HepG2 (cell line): Measurements from ENCODE around the gene LGR6. TPM values are rescaled to one million over a fixed set of nuclear protein-coding genes. Genes with fewer than 3 reads are reported as not detected.

Source experiments
- ATAC-seq: fragments of 200-7000 bp; cut with Tn5 transposase; 3 replicates; pipeline ENCODE4 v1.9.1; 2020; ENCODE audit warnings: mild to moderate bottlenecking, moderate library complexity
- BruUV-seq: library from RNA; stranded (reverse); fragments of 400-500 nt; replicated peaks from 2 replicates; lab custom pipeline; 2021; lab: Mats Ljungman, UMichigan
- CTCF ChIA-PET: fragments of 300-600 bp; formaldehyde crosslinking; extraction: SDS; loops from one replicate; lab custom pipeline; 2021; ENCODE audit warnings: low total read pairs, inconsistent platforms, low intra/inter-chr PET ratio; lab: Yijun Ruan, JAX
- POLR2A ChIA-PET: fragments of 350-600 bp; sonication (Branson Sonifier 250); formaldehyde crosslinking; loops from one replicate; lab custom pipeline; 2020; ENCODE audit warnings: antibody characterized with exemption, inconsistent platforms; lab: Yijun Ruan, JAX
- DNase-seq: peaks from one replicate; pipeline ENCODE4 v3.0.0-alpha.2; 2015; ENCODE audit warnings: low spot score
- FAIRE-seq: peaks from 3 replicates; lab custom pipeline; 2011; peaks lifted over from hg19 to GRCh38; lab: Jason Lieb, UNC
- H2AFZ ChIP-seq: one replicate; pipeline ENCODE4 v1.6.1; 2011; ENCODE audit warnings: low read length, inconsistent platforms
- H3K27ac ChIP-seq: fragments of 300-600 bp; 3 replicates; pipeline ENCODE4 v1.8.0; 2011; ENCODE audit warnings: mixed run types, mild to moderate bottlenecking, mixed read lengths, low read length, inconsistent platforms; ENCODE audit not compliant: insufficient read depth; ENCODE audit errors: extremely low read length
- H3K27me3 ChIP-seq, 2 experiments: fragments of 200-600 bp in 1 of 2; 2 replicates in 1 of 2; 3 replicates in 1 of 2; pipeline versions ENCODE4 v1.6.0 to v1.8.0; 2011; ENCODE audit warnings: low read length in 2 of 2, mild to moderate bottlenecking in 2 of 2, moderate library complexity in 2 of 2, inconsistent platforms in 1 of 2; ENCODE audit not compliant: insufficient read depth in 2 of 2, control insufficient read depth in 1 of 2
- H3K36me3 ChIP-seq, 2 experiments: fragments of 200-600 bp in 1 of 2; replicated peaks in 1 of 2; 2 replicates in 1 of 2; 3 replicates in 1 of 2; pipeline versions ENCODE4 v1.5.1 to v1.8.0; 2011; ENCODE audit warnings: low read length in 2 of 2, inconsistent platforms in 1 of 2; ENCODE audit not compliant: insufficient read depth in 2 of 2, control insufficient read depth in 1 of 2
- H3K4me1 ChIP-seq: 2 replicates; pipeline ENCODE4 v1.5.1; 2012; ENCODE audit warnings: low read length, inconsistent platforms; ENCODE audit not compliant: insufficient read depth
- H3K4me2 ChIP-seq: 2 replicates; pipeline ENCODE4 v1.6.0; 2011; ENCODE audit warnings: low read depth, low read length, inconsistent platforms
- H3K4me3 ChIP-seq, 3 experiments: fragments of 200-600 bp in 1 of 3; sonication (generic), shearing (Covaris generic) in 1 of 3; replicated peaks in 1 of 3; 2 replicates each; pipeline ENCODE4 v1.5.1; 2011 to 2016; ENCODE audit warnings: low read length in 3 of 3, inconsistent platforms in 2 of 3, low read depth in 2 of 3, mild to moderate bottlenecking in 2 of 3, control low read depth in 1 of 3, mixed read lengths in 1 of 3; ENCODE audit not compliant: insufficient read depth in 1 of 3
- H3K79me2 ChIP-seq: one replicate; pipeline ENCODE4 v1.6.1; 2011; ENCODE audit warnings: low read length, inconsistent platforms; ENCODE audit not compliant: insufficient read depth
- H3K9ac ChIP-seq: 2 replicates; pipeline ENCODE4 v1.6.0; 2011; ENCODE audit warnings: mild to moderate bottlenecking, low read depth, low read length, inconsistent platforms; ENCODE audit not compliant: insufficient read depth
- H3K9me3 ChIP-seq: 2 replicates; pipeline ENCODE4 v1.5.1; 2012; ENCODE audit warnings: mild to moderate bottlenecking, low read length
- H4K20me1 ChIP-seq: 2 replicates; pipeline ENCODE4 v1.6.0; 2011; ENCODE audit warnings: inconsistent platforms, mild to moderate bottlenecking, low read length, moderate library complexity; ENCODE audit not compliant: insufficient read depth
- ATF7-NPFF ChIP-seq: sonication (generic); formaldehyde crosslinking; IDR thresholded peaks from 2 replicates; pipeline ENCODE4 v1.8.1; 2023; ENCODE audit warnings: mild to moderate bottlenecking, low read depth, missing genetic modification reagents, moderate library complexity
- ETV6 ChIP-seq: sonication (generic); formaldehyde crosslinking; conservative IDR thresholded peaks from 2 replicates; pipeline ENCODE4 v1.4.0; 2020; ENCODE audit warnings: missing genetic modification reagents
- FOXO1 ChIP-seq: sonication (generic); formaldehyde crosslinking; IDR thresholded peaks from 2 replicates; pipeline ENCODE4 v1.4.0; 2020; ENCODE audit warnings: missing genetic modification reagents
- HHEX ChIP-seq: IDR thresholded peaks from 2 replicates; pipeline ENCODE4 v1.6.1; 2016; ENCODE audit warnings: control low read depth
- NFE2L2 ChIP-seq: fragments of 150-350 bp; IDR thresholded peaks from 2 replicates; pipeline ENCODE4 v1.6.1; 2014; ENCODE audit warnings: low read length
- POLR2G ChIP-seq: fragments of 200-400 bp; formaldehyde crosslinking; IDR thresholded peaks from 2 replicates; pipeline ENCODE4 v1.6.1; 2018; ENCODE audit warnings: mild to moderate bottlenecking, low read depth, low read length, moderate library complexity
- TCF7 ChIP-seq: sonication (generic); IDR thresholded peaks from 2 replicates; pipeline ENCODE4 v1.6.1; 2016; ENCODE audit warnings: antibody characterized with exemption, low read depth
- ZNF160 ChIP-seq: sonication (generic); formaldehyde crosslinking; IDR thresholded peaks from 2 replicates; pipeline ENCODE4 v1.8.0; 2022; ENCODE audit warnings: mild to moderate bottlenecking, inconsistent platforms, missing genetic modification reagents
- ZNF34 ChIP-seq: sonication (generic); formaldehyde crosslinking; IDR thresholded peaks from 2 replicates; pipeline ENCODE4 v1.4.0; 2020; ENCODE audit warnings: mild to moderate bottlenecking, missing genetic modification reagents, borderline replicate concordance
- ZNF589 ChIP-seq: sonication (generic); formaldehyde crosslinking; conservative IDR thresholded peaks from 2 replicates; pipeline ENCODE4 v1.8.0; 2022; ENCODE audit warnings: mild to moderate bottlenecking, moderate library complexity, missing genetic modification reagents
- ZNF816 ChIP-seq: sonication (generic); formaldehyde crosslinking; IDR thresholded peaks from 2 replicates; pipeline ENCODE4 v1.8.0; 2022; ENCODE audit warnings: missing genetic modification reagents, mild to moderate bottlenecking, borderline replicate concordance
- whole genome bisulfite sequencing: methylation state at CpG from one replicate; pipeline ENCODE4 v1.1.6; 2017; ENCODE audit warnings: low lambda C conversion rate; 5-methylcytosine and 5-hydroxymethylcytosine counted together
- in situ Hi-C: cut with HindIII; loops from 2 replicates; pipeline ENCODE4 v1.10.0; 2017; ENCODE audit warnings: low pct_unique_long_range_greater_than_20kb; ENCODE audit not compliant: extremely low pct_ligation_motif_present
- intact Hi-C: fragments of 100-400 bp; cut with micrococcal nuclease; formaldehyde crosslinking; loops from one replicate; pipeline ENCODE4 v1.10.0; 2022; ENCODE audit not compliant: unreplicated experiment
- polyA plus RNA-seq, 8 experiments: library from polyadenylated mRNA; depleted of rRNA in 3 of 8; stranded (reverse) in 7 of 8; unstranded in 1 of 8; fragments of >200 nt; fragmentation: Illumina TruSeq in 4 of 8; extraction: Trizol in 4 of 8; gene quantifications; 2 replicates each; pipeline versions ENCODE4 v1.2.1 to v1.2.3, GENCODE V29; 2011 to 2016; ENCODE audit warnings: low read depth in 4 of 8, missing spikeins in 1 of 8, mixed read lengths in 1 of 8; ENCODE audit not compliant: insufficient read depth in 1 of 8
- total RNA-seq, 5 experiments: library from RNA; depleted of rRNA; stranded (reverse); fragments of >200 nt; fragmentation: Illumina TruSeq; extraction: Trizol; gene quantifications; 2 replicates each; pipeline ENCODE4 v1.2.3, GENCODE V29; 2016; ENCODE audit warnings: low read depth in 1 of 5
- TF ChIP-seq, protein P1 (sequence below): sonication (generic); formaldehyde crosslinking; IDR thresholded peaks from 2 replicates; pipeline ENCODE4 v1.9.0; 2021; ENCODE audit warnings: missing genetic modification reagents, mild to moderate bottlenecking, borderline replicate concordance
- TF ChIP-seq, protein P2 (sequence below): sonication (generic); formaldehyde crosslinking; IDR thresholded peaks from 2 replicates; pipeline ENCODE4 v1.9.0; 2022; ENCODE audit warnings: low read depth, missing genetic modification reagents

The LGR6 gene
- total and polyA plus RNA-seq, 2 of the 13 experiments (the other 11 are each of a cell fraction or from before 2014, with no cell fraction given), result 0.07 TPM; not detected in 1

DNA sequence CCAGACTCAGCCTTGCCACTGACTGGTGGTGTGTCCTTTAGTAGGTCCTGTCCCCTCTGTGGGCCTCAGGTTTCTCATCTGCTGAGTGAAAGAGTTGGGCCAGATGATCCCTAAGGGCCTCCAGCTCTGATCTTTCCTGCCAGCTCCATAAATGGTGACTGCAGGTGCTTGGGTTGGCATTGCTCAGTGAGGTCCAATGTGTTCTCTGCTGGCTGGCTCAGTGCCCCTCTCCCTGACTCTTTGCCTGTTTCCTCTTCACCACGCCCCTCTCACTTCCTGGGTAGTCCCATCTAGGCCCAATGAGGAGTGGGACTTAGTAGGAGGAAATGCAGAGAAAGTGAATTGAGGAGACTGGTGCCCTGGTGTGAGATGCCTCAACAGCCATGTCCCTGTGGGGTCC is 111.6 kb downstream of the LGR6 start:
- H3K36me3 ChIP-seq, result no peaks in the 10 kb centered on the region
- intact Hi-C loops (no loop called here), in situ Hi-C loops (no loop called here)
- DNase-seq (no peak), FAIRE-seq (no peak), ATAC-seq (no peak)
- H3K9me3 ChIP-seq, result no peaks in the 10 kb centered on the region
- no peak overlapping the region for H3K4me2 ChIP-seq
- no TSS peak for BruUV-seq
- ChIA-PET POLR2A (no interaction called here), CTCF (no interaction called here)
- peaks cover 12% of the 10 kb centered on the region; the same call in 1 of the 2 replicates for H3K4me1 ChIP-seq
- no peak overlapping the region for H3K4me3 ChIP-seq
- no peaks in the 10 kb centered on the region for H4K20me1 ChIP-seq
- no peak overlapping the region for H2AFZ ChIP-seq
- H3K27ac ChIP-seq, result no peak overlapping the region
- peaks cover 3 to 77% of the 10 kb centered on the region in 2 experiments; a peak in 4 of 5 replicates for H3K27me3 ChIP-seq
- no peak overlapping the region for H3K9ac ChIP-seq
- no peak for TF ChIP-seq FOXO1
- TF ChIP-seq ZNF160 (CRISPR knock-in tag), result no peak
- no peak for TF ChIP-seq NFE2L2
- no peak for TF ChIP-seq HHEX (CRISPR knock-in tag)
- TF ChIP-seq ZNF816 (CRISPR knock-in tag), result no peak
- TF ChIP-seq TCF7, result no peak
- TF ChIP-seq, protein P1, sequence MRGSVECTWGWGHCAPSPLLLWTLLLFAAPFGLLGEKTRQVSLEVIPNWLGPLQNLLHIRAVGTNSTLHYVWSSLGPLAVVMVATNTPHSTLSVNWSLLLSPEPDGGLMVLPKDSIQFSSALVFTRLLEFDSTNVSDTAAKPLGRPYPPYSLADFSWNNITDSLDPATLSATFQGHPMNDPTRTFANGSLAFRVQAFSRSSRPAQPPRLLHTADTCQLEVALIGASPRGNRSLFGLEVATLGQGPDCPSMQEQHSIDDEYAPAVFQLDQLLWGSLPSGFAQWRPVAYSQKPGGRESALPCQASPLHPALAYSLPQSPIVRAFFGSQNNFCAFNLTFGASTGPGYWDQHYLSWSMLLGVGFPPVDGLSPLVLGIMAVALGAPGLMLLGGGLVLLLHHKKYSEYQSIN (CRISPR knock-in tag), result no peak
- TF ChIP-seq ATF7-NPFF (CRISPR knock-in tag), result no peak
- TF ChIP-seq ZNF34 (CRISPR knock-in tag), result no peak
- no peak for TF ChIP-seq ETV6 (CRISPR knock-in tag)
- no peak for TF ChIP-seq POLR2G
- no peak for TF ChIP-seq ZNF589 (CRISPR knock-in tag)
- TF ChIP-seq, protein P2, sequence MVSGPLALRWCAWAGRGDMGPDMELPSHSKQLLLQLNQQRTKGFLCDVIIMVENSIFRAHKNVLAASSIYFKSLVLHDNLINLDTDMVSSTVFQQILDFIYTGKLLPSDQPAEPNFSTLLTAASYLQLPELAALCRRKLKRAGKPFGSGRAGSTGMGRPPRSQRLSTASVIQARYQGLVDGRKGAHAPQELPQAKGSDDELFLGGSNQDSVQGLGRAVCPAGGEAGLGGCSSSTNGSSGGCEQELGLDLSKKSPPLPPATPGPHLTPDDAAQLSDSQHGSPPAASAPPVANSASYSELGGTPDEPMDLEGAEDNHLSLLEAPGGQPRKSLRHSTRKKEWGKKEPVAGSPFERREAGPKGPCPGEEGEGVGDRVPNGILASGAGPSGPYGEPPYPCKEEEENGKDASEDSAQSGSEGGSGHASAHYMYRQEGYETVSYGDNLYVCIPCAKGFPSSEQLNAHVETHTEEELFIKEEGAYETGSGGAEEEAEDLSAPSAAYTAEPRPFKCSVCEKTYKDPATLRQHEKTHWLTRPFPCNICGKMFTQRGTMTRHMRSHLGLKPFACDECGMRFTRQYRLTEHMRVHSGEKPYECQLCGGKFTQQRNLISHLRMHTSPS, result no peak
- no peaks in the 10 kb centered on the region for H3K79me2 ChIP-seq
- WGBS, result 8% methylated on average over 1 of the region's 1 CpG
